GM18502 (cell line): Measurements from ENCODE around the gene STUB1.

Experiments used
- ATAC-seq: cut with Tn5 transposase; IDR thresholded peaks from one replicate; pipeline ENCODE4 v1.9.1; 2021; ENCODE audit warnings: mild to moderate bottlenecking; ENCODE audit not compliant: unreplicated experiment, poor library complexity

The STUB1 gene

GRCh38 chr16:643050-643368 lies 37.2 kb upstream of the STUB1 start:
- no peak for ATAC-seq

DNA sequence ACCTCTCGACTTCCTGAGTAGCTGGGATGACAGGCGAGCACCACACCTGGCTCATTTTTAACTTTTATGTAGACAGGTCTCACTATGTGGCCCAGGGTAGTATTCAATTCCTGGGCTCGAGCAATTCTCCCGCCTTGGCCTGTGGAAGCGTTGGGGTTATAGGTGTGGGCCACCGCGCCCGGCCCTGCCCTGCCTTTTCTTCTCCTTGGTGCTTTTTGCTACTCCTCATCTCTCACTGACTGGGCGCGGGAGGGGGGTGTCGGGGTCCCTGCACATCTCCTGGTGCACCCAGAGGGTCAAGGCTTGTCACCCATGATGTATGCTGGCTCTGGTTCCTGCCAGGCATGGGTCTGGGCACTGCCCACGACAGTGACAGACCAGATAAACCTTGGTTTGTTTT lies 35.7 kb upstream of the STUB1 start:
- ATAC-seq = no peak

DNA sequence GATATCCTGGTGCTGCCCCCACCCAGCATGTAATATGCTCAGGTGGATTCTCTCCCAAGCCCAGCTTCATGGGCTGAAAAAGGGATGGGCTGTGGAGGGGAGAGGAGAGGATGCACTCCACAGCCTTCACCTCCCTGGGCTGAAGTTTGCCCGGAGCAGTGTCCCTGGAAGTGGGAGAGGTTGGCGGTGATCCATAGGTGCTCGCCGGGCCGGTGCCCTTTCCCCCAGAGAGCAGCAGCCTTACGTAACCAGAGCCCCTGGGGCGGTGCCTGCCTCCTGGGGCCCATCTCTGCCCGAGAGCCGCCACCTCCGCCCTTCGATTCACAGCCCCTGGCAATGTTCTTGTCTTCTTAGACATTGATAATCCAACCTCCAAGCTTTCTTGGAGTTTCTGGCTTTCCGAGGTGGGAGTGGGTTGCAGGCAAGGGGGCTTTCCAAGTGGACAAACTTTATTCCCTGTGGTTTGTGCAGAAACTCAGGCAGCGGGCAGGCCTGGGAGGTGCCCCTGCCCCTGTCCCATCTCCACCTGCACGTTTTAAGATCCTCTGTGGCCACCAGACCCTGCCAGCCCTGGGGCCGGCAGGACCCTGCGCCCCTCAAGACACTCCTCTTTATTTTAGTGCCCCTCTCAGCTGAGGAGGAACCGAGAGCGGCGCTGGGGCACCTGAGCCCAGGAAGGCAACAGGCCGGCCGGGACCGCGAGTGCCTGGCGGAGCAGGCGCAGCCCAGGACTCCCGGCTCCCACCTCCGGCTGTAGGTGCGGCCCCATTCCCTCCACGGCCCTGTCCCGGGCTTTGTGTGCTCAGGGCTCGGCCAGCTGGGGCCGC lies 34.1 kb upstream of the STUB1 start:
- no peak for ATAC-seq

- ATAC-seq = no peak
Measured at GRCh38 chr16:646679-647172, 33.5 kb upstream of the STUB1 start.

- ATAC-seq = no peak
Measured at GRCh38 chr16:647173-647902, 32.9 kb upstream of the STUB1 start.

- ATAC-seq = no peak
Measured at GRCh38 chr16:648071-648780, 32.0 kb upstream of the STUB1 start.

DNA sequence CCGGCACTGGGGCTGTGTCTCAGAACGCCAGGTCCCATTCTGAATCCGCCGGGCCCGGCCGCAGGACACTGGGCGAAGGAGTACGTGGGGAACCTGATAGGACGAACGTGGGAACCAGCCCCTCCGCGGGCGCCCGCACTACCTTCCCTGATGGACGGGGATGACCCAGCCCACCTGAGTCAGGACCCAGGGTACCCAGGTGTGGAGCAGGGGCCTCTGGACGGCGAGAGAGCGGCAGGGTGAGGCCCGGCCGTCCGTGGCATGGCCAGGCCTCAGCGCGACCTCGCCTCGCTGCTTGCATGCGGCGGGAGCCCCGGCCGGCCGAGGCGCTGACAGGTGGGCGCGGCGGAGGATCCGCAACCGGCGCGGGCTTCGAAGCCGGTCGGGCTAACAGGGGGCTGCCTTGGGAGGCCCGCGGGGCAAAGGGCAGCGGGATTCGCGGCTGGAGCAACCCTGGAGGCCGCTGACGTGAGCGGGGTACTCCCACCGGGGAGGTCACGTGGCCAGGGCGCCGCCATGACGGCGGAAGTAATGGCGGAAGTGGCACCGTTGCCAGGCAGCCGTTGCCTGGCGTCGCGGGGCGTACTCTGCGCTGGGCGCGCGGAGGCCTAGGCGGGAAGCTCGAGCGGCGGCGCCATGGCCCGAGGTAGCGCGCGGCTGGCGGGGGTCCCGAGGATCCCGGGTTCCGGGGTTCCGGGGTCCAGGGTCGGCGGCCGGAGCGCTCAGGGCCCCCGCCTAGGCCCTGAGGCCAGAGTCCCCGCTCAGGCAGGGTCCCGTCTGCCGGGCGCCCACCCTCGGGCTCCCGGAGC lies 31.2 kb upstream of the STUB1 start, which contains the start of gene WDR90:
WDR90 (plus strand) TSS at position 585 of the 809 bp plus-strand sequence; CDS start at position 637, 52 bp downstream.
- peak; percentile 77 for ATAC-seq

DNA sequence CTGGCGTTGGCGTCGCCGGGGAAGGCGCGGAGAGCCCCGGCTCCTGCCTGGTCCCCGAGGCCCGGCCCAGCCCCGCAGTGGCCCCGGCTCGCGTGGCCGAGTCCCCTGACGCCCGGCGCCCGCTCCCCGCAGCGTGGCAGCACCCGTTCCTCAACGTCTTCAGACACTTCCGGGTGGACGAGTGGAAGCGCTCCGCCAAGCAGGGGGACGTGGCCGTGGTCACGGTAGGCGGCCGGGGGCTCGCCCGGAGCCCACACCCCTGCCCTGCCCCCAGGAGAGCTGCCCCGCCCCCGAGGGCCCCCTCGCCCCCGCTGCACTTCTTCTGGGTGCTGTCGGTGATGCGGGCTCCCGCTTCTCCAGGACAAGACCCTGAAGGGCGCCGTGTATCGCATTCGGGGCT lies 30.6 kb upstream of the STUB1 start:
- ATAC-seq = peak; percentile 20

GRCh38 chr16:651844-652243 lies 28.4 kb upstream of the STUB1 start:
- ATAC-seq = no peak

- no peak for ATAC-seq
Measured at GRCh38 chr16:652454-653305, 27.5 kb upstream of the STUB1 start.

DNA sequence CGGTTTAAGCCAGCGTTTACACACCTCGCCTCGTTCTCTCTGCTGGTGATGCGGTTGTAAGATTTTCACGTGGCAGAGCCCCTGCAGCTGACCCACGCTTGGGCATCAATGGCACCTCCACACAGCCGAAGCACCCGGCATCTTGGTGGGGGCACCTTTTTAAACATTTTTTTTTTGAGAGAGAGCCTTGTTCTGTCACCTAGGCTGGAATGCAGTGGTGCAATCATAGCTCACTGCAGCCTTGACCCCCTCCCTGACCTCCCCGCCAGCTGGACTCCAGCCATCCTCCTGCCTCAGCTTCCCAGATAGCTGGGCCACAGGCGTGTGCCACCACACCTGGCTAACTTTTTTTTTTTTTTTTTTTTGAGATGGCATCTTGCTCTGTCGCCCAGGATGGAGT lies 26.2 kb upstream of the STUB1 start:
- no peak for ATAC-seq

DNA sequence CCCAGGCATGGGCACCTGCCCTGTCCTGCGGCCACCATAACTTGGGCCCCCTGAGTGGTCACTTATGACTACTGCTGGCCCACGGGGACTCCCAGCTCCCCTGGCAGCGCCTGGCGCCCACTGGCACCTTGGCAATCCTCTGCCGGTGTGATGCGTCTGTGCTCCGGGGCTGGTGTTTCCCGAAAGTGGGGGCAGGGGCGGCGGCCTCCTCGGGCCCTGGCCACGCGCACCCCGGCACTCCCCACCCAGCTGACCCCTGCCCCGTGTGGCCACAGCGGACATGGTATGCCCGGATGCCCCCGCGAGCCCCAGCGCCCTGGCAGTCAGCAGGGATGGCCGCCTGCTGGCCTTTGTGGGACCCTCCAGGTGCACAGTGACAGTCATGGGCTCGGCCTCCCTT lies 22.7 kb upstream of the STUB1 start:
- ATAC-seq = no peak

GRCh38 chr16:658679-659571 lies 21.3 kb upstream of the STUB1 start:
- ATAC-seq = no peak

GRCh38 chr16:659618-660017 lies 20.6 kb upstream of the STUB1 start:
- ATAC-seq = no peak

- ATAC-seq = no peak
Measured at GRCh38 chr16:660132-660458, 20.1 kb upstream of the STUB1 start.

GRCh38 chr16:660459-661183 lies 19.6 kb upstream of the STUB1 start:
- ATAC-seq = no peak

- ATAC-seq = no peak
Measured at GRCh38 chr16:661184-661821, 18.9 kb upstream of the STUB1 start.
